Effector memory CD8-positive, alpha-beta T cell (primary cell): ENCODE data around the gene TULP3.
A peak's percentile ranks its signal among the peaks of the same experiment; 100 is the strongest.

ENCODE experiments used
- ATAC-seq: fragments of 150-1000 bp; cut with Tn5 transposase; replicated peaks from 2 replicates; pipeline ENCODE4 v1.10.0; 2021; ENCODE audit warnings: mild to moderate bottlenecking, moderate library complexity
- DNase-seq, 3 experiments: peaks; one replicate each; pipeline ENCODE4 v3.0.0; 2021
- H3K27ac Mint-ChIP-seq, 2 donors: one replicate each; pipeline ENCODE4 v1.8.0; 2022; ENCODE audit warnings: mild to moderate bottlenecking in 2 of 2, mixed read lengths in 2 of 2, moderate library complexity in 2 of 2
- H3K27me3 Mint-ChIP-seq, 2 donors: one replicate each; pipeline ENCODE4 v1.8.0; 2022; ENCODE audit warnings: mixed read lengths in 2 of 2
- H3K36me3 Mint-ChIP-seq: one replicate; pipeline ENCODE4 v1.8.0; 2022; ENCODE audit warnings: mild to moderate bottlenecking, moderate library complexity, mixed read lengths; ENCODE audit not compliant: insufficient read depth
- H3K4me1 Mint-ChIP-seq, 2 donors: one replicate each; pipeline ENCODE4 v1.8.0; 2022; ENCODE audit warnings: low read depth in 2 of 2, mixed read lengths in 2 of 2
- H3K4me3 Mint-ChIP-seq, 2 donors: one replicate each; pipeline ENCODE4 v1.8.0; 2022; ENCODE audit warnings: mild to moderate bottlenecking in 2 of 2, mixed read lengths in 2 of 2, moderate library complexity in 2 of 2
- H3K9me3 Mint-ChIP-seq, 2 donors: one replicate each; pipeline ENCODE4 v1.8.0; 2022; ENCODE audit warnings: mixed read lengths in 2 of 2
- total RNA-seq, 9 experiments: gene quantifications; one replicate each; lab custom pipeline; 2026; lab: John Stamatoyannopoulos, UW

The TULP3 gene, protein sequence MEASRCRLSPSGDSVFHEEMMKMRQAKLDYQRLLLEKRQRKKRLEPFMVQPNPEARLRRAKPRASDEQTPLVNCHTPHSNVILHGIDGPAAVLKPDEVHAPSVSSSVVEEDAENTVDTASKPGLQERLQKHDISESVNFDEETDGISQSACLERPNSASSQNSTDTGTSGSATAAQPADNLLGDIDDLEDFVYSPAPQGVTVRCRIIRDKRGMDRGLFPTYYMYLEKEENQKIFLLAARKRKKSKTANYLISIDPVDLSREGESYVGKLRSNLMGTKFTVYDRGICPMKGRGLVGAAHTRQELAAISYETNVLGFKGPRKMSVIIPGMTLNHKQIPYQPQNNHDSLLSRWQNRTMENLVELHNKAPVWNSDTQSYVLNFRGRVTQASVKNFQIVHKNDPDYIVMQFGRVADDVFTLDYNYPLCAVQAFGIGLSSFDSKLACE
- total RNA-seq: 8.1 to 16.0 (median 12.4) reads per million in 9 experiments

DNA sequence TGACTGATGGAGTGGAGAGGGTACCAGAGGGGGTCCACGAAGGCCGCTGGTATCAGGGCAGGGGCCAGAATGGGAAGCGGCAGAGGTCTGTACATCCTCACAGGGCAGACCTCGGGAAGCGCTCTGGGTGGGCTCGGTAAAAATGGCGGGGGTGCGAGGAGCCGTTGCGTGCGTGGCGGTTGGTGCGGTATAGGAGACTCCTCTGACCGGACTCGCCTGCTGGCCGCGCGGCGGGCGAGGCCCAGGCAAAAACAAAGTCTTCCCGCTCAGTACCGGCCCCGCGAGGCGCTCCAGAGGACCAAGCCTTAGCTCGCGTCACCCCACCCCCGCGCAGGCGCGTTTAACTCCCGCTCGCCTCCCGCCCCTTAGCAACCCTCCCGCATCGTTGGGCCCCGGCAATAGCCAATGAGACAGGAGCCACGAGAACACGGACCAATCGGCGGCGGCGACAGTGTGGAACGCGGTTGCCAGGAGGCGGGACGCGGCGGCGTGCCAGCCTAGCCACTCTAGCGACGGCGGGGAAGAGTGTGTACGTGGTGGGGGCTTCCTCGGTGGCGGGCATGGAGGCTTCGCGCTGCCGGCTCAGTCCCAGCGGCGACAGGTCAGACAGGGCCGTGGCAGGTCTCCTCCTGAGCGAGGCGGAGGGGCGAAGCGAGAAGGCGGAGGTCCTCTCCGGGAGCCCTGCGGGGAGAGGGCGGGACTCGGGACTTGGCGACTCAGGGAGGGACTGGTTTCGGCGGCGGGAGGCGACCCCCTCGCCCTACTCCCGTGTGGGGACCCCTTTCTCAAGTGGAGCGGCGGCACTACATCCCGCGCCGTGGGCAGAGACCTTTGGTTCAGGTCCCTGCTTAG lies at the start of gene TULP3:
Gene TULP3 (plus strand): TSS at position 504 of the 852 bp plus-strand sequence. CDS start 57 bp downstream, at position 561.
- H3K27ac Mint-ChIP-seq: peak within 1 kb of the TSS; percentile 89 to 94
- H3K9me3 Mint-ChIP-seq: no peaks in the 10 kb centered on the region
- H3K4me1 Mint-ChIP-seq: peaks cover 10 to 20% of the 10 kb centered on the region in 2 donors
- peak within 1 kb of the TSS; percentile 81 to 88 for H3K4me3 Mint-ChIP-seq
- peaks cover 27% of the 10 kb centered on the region for H3K36me3 Mint-ChIP-seq
- ATAC-seq (peak; percentile 96), DNase-seq (peak; percentile 98)
- H3K27me3 Mint-ChIP-seq: no peaks in the 10 kb centered on the region

DNA sequence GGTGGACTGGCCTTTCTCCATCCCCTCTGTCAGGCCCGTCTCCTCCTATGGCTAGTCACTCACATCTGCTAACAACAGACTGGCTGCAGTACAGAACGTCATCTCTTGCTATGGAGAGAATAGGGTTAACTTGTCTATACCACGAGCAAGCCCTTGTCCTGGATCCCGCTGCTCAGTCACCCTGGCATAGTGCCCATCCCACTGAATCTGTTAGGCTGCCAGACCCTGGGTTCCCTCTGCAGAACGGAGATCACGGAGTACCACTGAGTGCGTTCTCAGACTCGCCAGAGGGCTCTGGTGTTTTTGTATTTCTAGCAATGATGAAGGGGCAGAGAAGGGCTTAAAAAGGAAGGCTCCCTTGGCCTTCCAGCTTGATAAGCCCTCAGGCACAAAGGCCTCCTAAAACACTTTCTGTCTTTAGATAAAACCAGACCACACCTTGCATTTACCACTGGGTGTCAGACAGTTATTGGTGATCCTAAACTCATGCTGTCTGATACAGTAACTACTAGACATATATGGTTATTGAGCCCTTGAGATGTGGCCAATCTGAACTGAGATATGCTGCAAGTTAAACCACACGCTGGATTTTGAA lies 49.5 kb upstream of the TULP3 start:
- H3K4me3 Mint-ChIP-seq: no peak overlapping the region
- peaks cover 37% of the 10 kb centered on the region for H3K36me3 Mint-ChIP-seq
- H3K4me1 Mint-ChIP-seq: peaks cover 0 to 2% of the 10 kb centered on the region in 2 donors
- H3K27me3 Mint-ChIP-seq: no peaks in the 10 kb centered on the region
- DNase-seq: no peak
- no peak overlapping the region for H3K27ac Mint-ChIP-seq
- no peaks in the 10 kb centered on the region for H3K9me3 Mint-ChIP-seq
- no peak for ATAC-seq

DNA sequence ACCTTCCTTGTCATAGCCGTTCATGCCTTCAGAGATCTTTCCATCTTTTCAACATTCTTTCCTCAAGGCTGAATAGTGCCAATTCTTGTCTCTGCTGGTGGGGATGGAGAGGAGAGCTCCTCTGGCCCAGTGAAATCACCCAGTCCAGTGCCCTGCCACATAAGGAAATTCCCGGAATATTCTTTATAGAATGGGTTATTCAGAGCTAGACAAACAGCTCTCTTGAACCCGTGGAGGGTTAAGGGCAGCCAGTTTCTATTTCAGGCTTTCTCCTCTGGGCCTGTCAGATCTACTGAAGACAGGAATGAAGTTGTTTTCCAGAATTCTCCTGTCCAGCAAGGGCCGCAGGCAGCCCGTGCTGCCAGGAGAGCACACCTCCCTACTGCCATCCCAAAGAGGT lies 47.7 kb upstream of the TULP3 start:
- ATAC-seq: no peak
- H3K9me3 Mint-ChIP-seq: no peaks in the 10 kb centered on the region
- peaks cover 0 to 2% of the 10 kb centered on the region in 2 donors for H3K4me1 Mint-ChIP-seq
- H3K4me3 Mint-ChIP-seq: no peak overlapping the region
- no peak for DNase-seq
- peaks cover 31% of the 10 kb centered on the region for H3K36me3 Mint-ChIP-seq
- H3K27ac Mint-ChIP-seq: no peak overlapping the region
- no peaks in the 10 kb centered on the region for H3K27me3 Mint-ChIP-seq

DNA sequence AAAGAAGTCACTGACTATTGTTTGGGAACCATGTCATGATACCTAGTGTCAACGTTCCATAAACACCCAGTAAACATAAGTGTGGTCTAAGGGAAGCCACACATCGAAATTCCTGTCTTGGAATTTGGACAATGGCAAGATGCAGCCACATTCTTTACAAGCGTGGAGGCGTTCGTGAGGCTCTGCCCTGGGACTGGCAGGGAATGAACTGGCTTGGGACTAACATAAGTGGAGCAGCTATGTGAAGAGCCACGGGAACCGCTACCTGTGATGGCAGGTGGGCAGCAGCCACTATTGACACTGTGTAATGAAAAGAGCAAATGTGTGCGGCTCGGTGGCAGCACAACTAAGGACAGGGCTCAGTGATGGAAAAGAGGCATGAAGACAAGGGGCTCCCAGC lies 45.9 kb upstream of the TULP3 start:
- peaks cover 21% of the 10 kb centered on the region for H3K36me3 Mint-ChIP-seq
- peaks cover 0 to 2% of the 10 kb centered on the region in 2 donors for H3K4me1 Mint-ChIP-seq
- ATAC-seq (no peak), DNase-seq (no peak)
- no peaks in the 10 kb centered on the region for H3K9me3 Mint-ChIP-seq
- H3K4me3 Mint-ChIP-seq: no peak overlapping the region
- peak overlapping the region in 1 of 2 donors; percentile 53 for H3K27ac Mint-ChIP-seq
- no peaks in the 10 kb centered on the region for H3K27me3 Mint-ChIP-seq

DNA sequence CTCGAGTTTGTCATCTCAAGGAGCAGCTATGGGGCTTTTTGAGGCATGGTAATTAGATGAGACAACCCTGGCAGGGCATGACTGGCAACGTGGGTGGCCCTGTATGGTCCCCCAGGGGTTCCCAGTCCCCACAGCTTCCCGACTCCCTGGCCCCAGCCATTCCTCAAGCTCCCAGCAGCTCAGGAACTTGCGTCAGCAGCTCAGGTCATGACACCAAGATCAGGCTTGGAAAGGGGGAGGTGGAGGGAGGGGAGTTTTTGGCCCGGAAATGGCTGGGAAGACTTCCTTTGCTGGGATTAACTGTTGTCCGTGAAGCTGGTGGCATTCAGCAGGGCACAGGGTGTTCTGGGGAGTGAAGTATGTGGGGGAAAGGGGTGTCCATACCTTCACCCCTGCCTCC lies 45.4 kb upstream of the TULP3 start:
- peaks cover 0 to 2% of the 10 kb centered on the region in 2 donors for H3K4me1 Mint-ChIP-seq
- no peaks in the 10 kb centered on the region for H3K27me3 Mint-ChIP-seq
- H3K36me3 Mint-ChIP-seq: peaks cover 16% of the 10 kb centered on the region
- DNase-seq (no peak), ATAC-seq (no peak)
- no peaks in the 10 kb centered on the region for H3K9me3 Mint-ChIP-seq
- peak overlapping the region in 1 of 2 donors; percentile 53 for H3K27ac Mint-ChIP-seq
- H3K4me3 Mint-ChIP-seq: no peak overlapping the region

DNA sequence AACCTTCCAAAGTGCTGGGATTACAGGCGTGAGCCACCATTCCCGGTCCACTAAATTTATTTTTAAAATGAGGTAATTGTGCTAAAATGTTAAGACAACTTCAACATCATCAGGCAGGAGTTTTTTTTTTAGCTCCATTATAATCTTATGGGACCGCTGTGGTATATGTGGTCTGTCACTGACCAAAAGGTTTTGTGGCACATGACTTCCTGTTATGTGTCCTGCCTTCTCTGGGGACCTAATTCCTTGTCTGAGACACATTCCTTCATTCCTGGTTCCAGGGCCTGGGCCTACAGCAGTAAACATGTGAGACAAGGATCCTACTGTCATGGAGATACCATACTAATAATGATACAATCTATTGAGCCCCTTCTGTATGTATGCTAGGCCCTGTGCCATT lies 38.8 kb upstream of the TULP3 start:
- no peak for ATAC-seq
- H3K4me3 Mint-ChIP-seq: no peak overlapping the region
- H3K36me3 Mint-ChIP-seq: peaks cover 3% of the 10 kb centered on the region
- H3K9me3 Mint-ChIP-seq: no peaks in the 10 kb centered on the region
- H3K4me1 Mint-ChIP-seq: no peaks in the 10 kb centered on the region
- no peaks in the 10 kb centered on the region for H3K27me3 Mint-ChIP-seq
- peak overlapping the region in 1 of 2 donors; percentile 25 for H3K27ac Mint-ChIP-seq
- no peak for DNase-seq

DNA sequence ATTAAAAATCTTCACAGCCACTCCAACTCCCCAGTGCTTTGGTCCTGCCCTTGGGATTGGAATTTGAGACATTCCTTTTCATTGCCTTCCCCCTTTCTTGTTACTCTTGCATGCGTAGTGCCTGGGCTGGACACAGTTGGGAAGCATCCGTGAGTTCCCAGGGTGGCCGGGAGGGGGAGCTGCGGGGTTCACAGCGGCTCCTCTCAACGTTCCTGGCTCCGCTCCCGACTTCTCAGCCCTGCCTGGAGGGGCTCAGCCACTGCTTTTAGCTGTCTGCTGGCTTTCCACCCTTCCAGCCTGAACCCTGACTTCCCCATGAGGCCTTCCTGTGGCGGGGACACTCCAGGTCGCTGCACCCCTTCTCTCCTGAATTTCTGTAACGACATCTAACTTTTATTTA lies 37.1 kb upstream of the TULP3 start:
- no peak for ATAC-seq
- H3K27me3 Mint-ChIP-seq: no peaks in the 10 kb centered on the region
- peaks cover 3% of the 10 kb centered on the region for H3K36me3 Mint-ChIP-seq
- DNase-seq: peak; percentile 12 to 18 (median 14)
- no peaks in the 10 kb centered on the region for H3K9me3 Mint-ChIP-seq
- H3K27ac Mint-ChIP-seq: peak overlapping the region in 1 of 2 donors; percentile 78
- no peak overlapping the region for H3K4me3 Mint-ChIP-seq
- H3K4me1 Mint-ChIP-seq: no peaks in the 10 kb centered on the region

DNA sequence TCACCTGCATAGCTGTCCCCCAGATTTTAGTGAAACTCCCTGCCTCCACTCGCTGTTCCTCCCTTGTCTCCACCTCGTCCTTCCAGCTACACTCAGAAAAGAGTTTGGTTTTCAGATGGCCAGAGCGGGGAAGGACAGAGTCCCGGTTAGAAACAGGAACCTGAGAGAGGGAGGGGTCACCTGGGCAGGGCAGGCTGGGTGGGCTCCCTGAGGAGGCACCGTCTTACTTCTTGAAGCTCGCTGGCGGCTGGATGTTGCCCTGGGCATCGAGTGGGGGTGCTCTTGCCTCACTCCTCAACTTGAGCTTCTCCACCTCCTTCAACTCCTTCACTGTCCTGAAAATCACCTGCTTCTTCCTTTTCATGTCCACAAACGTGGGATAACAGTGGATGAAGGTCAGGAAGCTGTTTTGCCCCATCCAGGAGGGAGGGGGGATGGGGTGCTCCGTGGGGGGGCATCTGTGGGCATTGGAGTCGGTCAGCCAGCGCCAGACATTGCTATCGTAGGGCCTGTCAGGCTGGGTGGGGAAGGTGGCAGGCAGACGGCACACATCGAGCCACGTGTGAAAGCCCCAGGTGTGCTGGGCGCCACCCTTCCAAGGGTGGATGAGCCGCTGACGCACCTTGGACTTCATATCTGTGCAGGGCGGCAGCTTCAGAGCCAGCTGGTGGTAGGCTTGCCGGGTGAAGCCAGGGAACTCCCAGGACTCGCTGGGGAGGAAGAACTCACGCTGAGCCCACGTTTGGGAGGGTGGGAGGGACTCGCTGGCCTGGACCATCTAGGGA lies 35.8 kb upstream of the TULP3 start:
- Mint-ChIP-seq H3K4me1 (no peaks in the 10 kb centered on the region), H3K9me3 (no peaks in the 10 kb centered on the region), H3K27ac (peak overlapping the region in 1 of 2 donors; percentile 46), H3K27me3 (no peaks in the 10 kb centered on the region), H3K36me3 (peaks cover 2% of the 10 kb centered on the region), H3K4me3 (no peak overlapping the region)
- ATAC-seq (no peak), DNase-seq (no peak)

DNA sequence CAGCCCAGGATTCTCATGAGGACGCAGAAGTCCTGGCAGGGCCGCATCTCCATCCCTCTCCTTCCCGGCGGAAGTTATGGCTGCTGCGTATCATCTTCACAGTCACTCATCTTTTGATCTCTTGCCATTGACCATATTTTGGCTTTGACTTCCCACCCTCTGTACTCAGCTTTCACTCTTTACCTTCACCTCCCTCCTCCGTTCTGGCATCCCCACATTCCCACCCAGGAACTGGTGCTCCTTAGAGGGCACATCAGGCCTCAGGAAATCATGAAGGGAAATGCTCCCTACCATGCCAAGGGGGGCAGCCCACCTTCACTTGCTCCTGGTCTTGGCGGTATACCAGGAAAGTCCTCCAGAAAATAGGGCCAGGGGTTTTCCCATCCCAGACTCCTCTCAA lies 35.1 kb upstream of the TULP3 start:
- DNase-seq (no peak), ATAC-seq (no peak)
- Mint-ChIP-seq H3K27ac (peak overlapping the region in 1 of 2 donors; percentile 32), H3K4me1 (no peaks in the 10 kb centered on the region), H3K36me3 (peaks cover 2% of the 10 kb centered on the region), H3K27me3 (no peaks in the 10 kb centered on the region), H3K4me3 (no peak overlapping the region), H3K9me3 (no peaks in the 10 kb centered on the region)

DNA sequence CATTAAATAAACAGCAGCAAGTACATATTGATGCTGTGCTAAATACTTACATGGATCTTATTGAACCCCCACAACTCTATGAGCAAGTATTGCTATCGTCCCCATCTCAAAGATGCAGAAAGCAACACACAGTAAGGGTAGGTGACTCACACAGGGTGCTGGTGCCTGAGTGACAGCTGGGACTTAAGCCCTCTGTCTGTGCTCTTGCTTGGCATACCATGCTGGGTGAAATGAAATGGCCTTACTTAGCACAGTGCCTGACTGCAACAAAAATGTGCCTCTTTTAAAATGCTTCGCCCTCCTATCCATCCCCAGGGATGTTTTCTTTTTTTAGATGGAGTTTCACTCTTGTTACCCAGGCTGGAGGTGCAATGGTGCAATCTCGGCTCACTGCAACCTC lies 34.6 kb upstream of the TULP3 start:
- DNase-seq: no peak
- H3K4me3 Mint-ChIP-seq: no peak overlapping the region

DNA sequence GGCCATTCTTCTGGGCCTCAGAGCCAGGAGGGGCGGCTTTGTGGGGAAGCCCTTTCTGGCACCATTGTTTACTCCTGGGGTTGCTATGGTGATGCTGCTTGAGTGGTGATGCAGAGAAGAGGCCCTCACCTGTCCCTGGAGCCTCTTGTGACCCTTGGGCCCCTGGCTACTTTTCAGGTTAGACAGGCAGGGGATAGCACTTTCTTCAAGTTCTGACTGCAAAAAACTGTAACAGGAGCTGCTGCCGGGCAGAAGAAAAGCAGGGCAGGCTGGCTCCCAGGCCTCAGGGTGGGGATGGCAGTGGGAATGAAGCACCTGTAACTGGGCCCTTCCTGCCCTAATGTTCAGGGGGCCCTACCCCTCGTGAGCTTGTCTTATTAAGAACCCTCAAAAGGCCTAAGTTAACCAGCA lies 33.7 kb upstream of the TULP3 start, which contains the start of gene TEX52:
Gene TEX52 (minus strand): TSS at position 19 of the 411 bp plus-strand sequence. CDS start 13 bp downstream, at position 6.
- no peaks in the 10 kb centered on the region for H3K27me3 Mint-ChIP-seq
- ATAC-seq: no peak
- no peak within 1 kb of the TSS for H3K4me3 Mint-ChIP-seq
- H3K27ac Mint-ChIP-seq: peak within 1 kb of the TSS; percentile 52 to 76
- peaks cover 2% of the 10 kb centered on the region for H3K36me3 Mint-ChIP-seq
- H3K9me3 Mint-ChIP-seq: no peaks in the 10 kb centered on the region
- H3K4me1 Mint-ChIP-seq: no peaks in the 10 kb centered on the region
- no peak for DNase-seq

More for the DNA sequence above, 34.6 kb upstream of the TULP3 start:
- H3K4me1 Mint-ChIP-seq: no peaks in the 10 kb centered on the region
- peaks cover 2% of the 10 kb centered on the region for H3K36me3 Mint-ChIP-seq
- H3K27ac Mint-ChIP-seq: peak overlapping the region; percentile 32 to 76
- H3K9me3 Mint-ChIP-seq: no peaks in the 10 kb centered on the region
- H3K27me3 Mint-ChIP-seq: no peaks in the 10 kb centered on the region
- ATAC-seq: no peak

DNA sequence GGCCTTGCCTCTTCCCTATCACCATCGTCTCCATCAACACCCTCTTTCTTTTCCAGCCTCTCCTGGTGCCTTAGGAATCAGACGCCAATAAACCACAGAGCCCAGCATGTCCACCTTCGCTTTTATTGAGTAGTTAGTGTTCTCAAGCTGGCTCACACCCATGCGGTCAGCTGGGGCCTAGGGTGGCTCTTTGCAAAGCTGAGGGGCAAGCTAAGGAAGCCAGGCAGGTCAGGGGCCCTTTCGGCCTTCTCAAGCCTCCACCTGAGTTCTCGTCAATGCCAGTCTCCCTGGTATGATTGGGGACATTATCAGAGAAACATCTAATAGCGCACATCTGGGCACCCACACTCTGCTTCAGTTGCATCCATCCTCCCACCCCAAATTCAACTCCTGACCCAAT lies 33.1 kb upstream of the TULP3 start:
- Mint-ChIP-seq H3K4me1 (no peaks in the 10 kb centered on the region), H3K36me3 (peaks cover 2% of the 10 kb centered on the region), H3K27me3 (no peaks in the 10 kb centered on the region), H3K27ac (peak overlapping the region in 1 of 2 donors; percentile 69), H3K9me3 (no peaks in the 10 kb centered on the region), H3K4me3 (no peak overlapping the region)
- no peak for DNase-seq
- no peak for ATAC-seq
